GM18951 (cell line): Measurements from ENCODE around the gene PTPRG.

ENCODE experiments used
- POLR2A ChIP-seq: IDR thresholded peaks from 4 replicates; pipeline ENCODE4 v1.6.1; 2011; ENCODE audit warnings: mild to moderate bottlenecking; ENCODE audit not compliant: insufficient read length, insufficient read depth; ENCODE audit errors: extremely low read depth
- in situ Hi-C: fragments of 300-500 bp; cut with MboI; formaldehyde crosslinking; loops from one replicate; pipeline ENCODE4 v1.12.0; 2022; ENCODE audit warnings: low sequenced_read_pairs, mixed read lengths, inconsistent platforms; ENCODE audit not compliant: unreplicated experiment

PTPRG gene

GRCh38 chr3:62133015-62133414 lies 571.6 kb downstream of the PTPRG start:
- in situ Hi-C loops, result no loop called here

GRCh38 chr3:62134061-62134496 lies 572.7 kb downstream of the PTPRG start:
- in situ Hi-C loops, result no loop called here

More at GRCh38 chr3:62133015-62133414, 571.6 kb downstream of the PTPRG start:
- TF ChIP-seq POLR2A, result no peak

GRCh38 chr3:62135741-62136140 lies 574.4 kb downstream of the PTPRG start:
- in situ Hi-C loops, result no loop called here
- no peak for TF ChIP-seq POLR2A

More at GRCh38 chr3:62134061-62134496, 572.7 kb downstream of the PTPRG start:
- TF ChIP-seq POLR2A, result no peak

GRCh38 chr3:62139957-62140356 lies 578.6 kb downstream of the PTPRG start:
- TF ChIP-seq POLR2A, result no peak
- in situ Hi-C loops, result no loop called here

GRCh38 chr3:62142331-62143085 lies 581.1 kb downstream of the PTPRG start:
- in situ Hi-C loops, result no loop called here
- no peak for TF ChIP-seq POLR2A

GRCh38 chr3:62143843-62144450 lies 582.6 kb downstream of the PTPRG start:
- no peak for TF ChIP-seq POLR2A
- in situ Hi-C loops, result no loop called here

- TF ChIP-seq POLR2A, result no peak
- in situ Hi-C loops, result no loop called here
Measured at GRCh38 chr3:62144482-62144881, 583.1 kb downstream of the PTPRG start.

GRCh38 chr3:62145086-62145757 lies 583.9 kb downstream of the PTPRG start:
- in situ Hi-C loops, result no loop called here
- TF ChIP-seq POLR2A, result no peak

GRCh38 chr3:62149539-62149938 lies 588.2 kb downstream of the PTPRG start:
- TF ChIP-seq POLR2A, result no peak
- in situ Hi-C loops, result no loop called here

- TF ChIP-seq POLR2A, result no peak
- in situ Hi-C loops, result no loop called here
Measured at GRCh38 chr3:62149962-62150361, 588.6 kb downstream of the PTPRG start.

GRCh38 chr3:62151591-62151990 lies 590.2 kb downstream of the PTPRG start:
- TF ChIP-seq POLR2A, result no peak
- in situ Hi-C loops, result no loop called here

GRCh38 chr3:62153231-62153630 lies 591.9 kb downstream of the PTPRG start:
- in situ Hi-C loops, result no loop called here
- TF ChIP-seq POLR2A, result no peak

GRCh38 chr3:62154457-62155148 lies 593.2 kb downstream of the PTPRG start:
- in situ Hi-C loops, result no loop called here
- TF ChIP-seq POLR2A, result no peak
